RWPE1 (cell line): ENCODE results near the gene TTC28.
"Not testable (repeated sequence)": the region's sequence is repeated elsewhere in the genome, so short reads cannot be mapped to it uniquely, and the experiment has no call there.

Experiments
- CTCF ChIA-PET: fragments of 350-600 bp; sonication (Branson Sonifier 250); formaldehyde crosslinking; extraction: SDS; loops from one replicate; lab custom pipeline; 2021; lab: Yijun Ruan, JAX
- POLR2A ChIA-PET: fragments of 400-600 bp; formaldehyde crosslinking; extraction: SDS; loops from one replicate; lab custom pipeline; 2020; ENCODE audit warnings: antibody characterized with exemption; ENCODE audit not compliant: low non-redundant PET; lab: Yijun Ruan, JAX
- DNase-seq: peaks from one replicate; pipeline ENCODE4 v3.0.0; 2012; ENCODE audit warnings: low spot score
- H3K27ac ChIP-seq: fragments of 450-650 bp; 2 replicates; pipeline ENCODE4 v1.5.1; 2017
- CTCF ChIP-seq: fragments of 450-650 bp; conservative IDR thresholded peaks from 2 replicates; pipeline ENCODE4 v1.5.1; 2017; ENCODE audit warnings: low read depth, mild to moderate bottlenecking

Gene TTC28

GRCh38 chr22:28521451-28521850 is 158.2 kb downstream of the TTC28 start:
- no peak for TF ChIP-seq CTCF
- H3K27ac ChIP-seq: no peak overlapping the region
- ChIA-PET CTCF (interaction anchor here (0.6 kb wide), 1 partner anchor 1903 kb away, joined by 3 read pairs; no protein-coding TSS in a partner anchor), POLR2A (no interaction called here)
- no peak for DNase-seq

GRCh38 chr22:28514321-28514821 is 165.3 kb downstream of the TTC28 start:
- H3K27ac ChIP-seq: no peak overlapping the region
- no peak for DNase-seq
- POLR2A ChIA-PET: no interaction called here
- CTCF ChIA-PET: interaction anchor here (0.6 kb wide), 1 partner anchor 1477 kb away, joined by 5 read pairs; no protein-coding TSS in a partner anchor
- TF ChIP-seq CTCF: no peak

- CTCF ChIA-PET, H3K27ac ChIP-seq, DNase-seq, POLR2A ChIA-PET: not testable (repeated sequence)
Measured at GRCh38 chr22:28512387-28512786, 167.3 kb downstream of the TTC28 start.

GRCh38 chr22:28507896-28508295 is 171.7 kb downstream of the TTC28 start:
- CTCF ChIA-PET: interaction anchor here (0.7 kb wide), 1 partner anchor 8 kb away, joined by 4 read pairs; no protein-coding TSS in a partner anchor
- POLR2A ChIA-PET: no interaction called here

GRCh38 chr22:28506150-28506535 is 173.5 kb downstream of the TTC28 start:
- ChIA-PET CTCF (no interaction called here), POLR2A (no interaction called here)
- DNase-seq: no peak
- no peak for TF ChIP-seq CTCF
- H3K27ac ChIP-seq: no peak overlapping the region

More at GRCh38 chr22:28507896-28508295, 171.7 kb downstream of the TTC28 start:
- H3K27ac ChIP-seq: no peak overlapping the region
- no peak for DNase-seq
- no peak for TF ChIP-seq CTCF

GRCh38 chr22:28505416-28506149 is 174.1 kb downstream of the TTC28 start:
- no peak overlapping the region for H3K27ac ChIP-seq
- ChIA-PET CTCF (interaction anchor here (0.6 kb wide), 1 partner anchor 10 kb away, joined by 4 read pairs; no protein-coding TSS in a partner anchor), POLR2A (interaction anchor here (0.6 kb wide), 1 partner anchor 130 kb away, joined by 7 read pairs; no protein-coding TSS in a partner anchor)
- no peak for DNase-seq
- no peak for TF ChIP-seq CTCF

- H3K27ac ChIP-seq: no peak overlapping the region
- CTCF ChIA-PET: interaction anchor here (0.6 kb wide), 2 partner anchors 8 to 401 kb away, joined by 3 to 4 read pairs; no protein-coding TSS in a partner anchor
- DNase-seq: no peak
- TF ChIP-seq CTCF: no peak
- POLR2A ChIA-PET: no interaction called here
Measured at GRCh38 chr22:28500006-28500405, 179.6 kb downstream of the TTC28 start.
